ENCODE results near the gene MGMT. TPM values are rescaled to one million over a fixed set of nuclear protein-coding genes. Genes with fewer than 3 reads are reported as not detected.

MGMT gene
- total RNA-seq, 1 experiment from 2014 or later, result 11.5 TPM

GRCh38 chr10:129626796-129627435 is 159.9 kb downstream of the MGMT start:
- H2AFZ ChIP-seq (ENCODE audit: low read depth, low read length, poor library complexity, severe bottlenecking), result no peak overlapping the region
- TF ChIP-seq ATF3 (IDR thresholded peaks at IDR 0.05), result no peak
- no peaks in the 10 kb centered on the region for H4K20me1 ChIP-seq (ENCODE audit: insufficient read depth)
- no peak for DNase-seq (ENCODE audit: low read depth, low spot score)
- H3K27me3 ChIP-seq (ENCODE audit: insufficient read depth, low read length), result no peaks in the 10 kb centered on the region
- H3K79me2 ChIP-seq (ENCODE audit: insufficient read depth, low read length), result no peaks in the 10 kb centered on the region
- intact Hi-C loops (cut with micrococcal nuclease), result no loop called here
- no peak overlapping the region for H3K4me2 ChIP-seq (ENCODE audit: low read length)
- BruUV-seq (replicated peaks), result no TSS peak
- H3K36me3 ChIP-seq (ENCODE audit: control insufficient read depth in 1 of 2, insufficient read depth in 2 of 2, low read length in 2 of 2), result no peaks in the 10 kb centered on the region
- no peaks in the 10 kb centered on the region for H3K9me3 ChIP-seq (ENCODE audit: control insufficient read depth in 1 of 2, insufficient read depth in 1 of 2, low read depth in 1 of 2, low read length in 2 of 2)
- H3K27ac ChIP-seq (ENCODE audit: low read depth, low read length), result no peak overlapping the region
- H3K9ac ChIP-seq (ENCODE audit: low read length), result no peak overlapping the region
- CTCF ChIA-PET, result no interaction called here
- no peak overlapping the region for H3K4me3 ChIP-seq (replicated peaks in 1 of 2; ENCODE audit: low read depth in 1 of 2, low read length in 2 of 2)
- POLR2A ChIA-PET, result no interaction called here
- H3K9me2 ChIP-seq (ENCODE audit: insufficient read depth), result no peaks in the 10 kb centered on the region
- RAD21 ChIA-PET (ENCODE audit: low non-redundant PET in 1 of 2, low total read pairs in 2 of 2, uncharacterized antibody in 2 of 2, unreplicated experiment in 2 of 2), result no interaction called here
- no peak for ATAC-seq
- no peaks in the 10 kb centered on the region for H3K4me1 ChIP-seq (ENCODE audit: control insufficient read depth in 1 of 2, insufficient read depth in 2 of 2, low read length in 2 of 2)

- BruUV-seq (replicated peaks), result no TSS peak
- Histone ChIP-seq H3K9ac (ENCODE audit: low read length) (no peak overlapping the region), H3K4me1 (ENCODE audit: control insufficient read depth in 1 of 2, insufficient read depth in 2 of 2, low read length in 2 of 2) (no peaks in the 10 kb centered on the region), H4K20me1 (ENCODE audit: insufficient read depth) (no peaks in the 10 kb centered on the region), H3K36me3 (ENCODE audit: control insufficient read depth in 1 of 2, insufficient read depth in 2 of 2, low read length in 2 of 2) (no peaks in the 10 kb centered on the region), H3K27me3 (ENCODE audit: insufficient read depth, low read length) (no peaks in the 10 kb centered on the region), H3K4me2 (ENCODE audit: low read length) (no peak overlapping the region), H3K9me3 (ENCODE audit: control insufficient read depth in 1 of 2, insufficient read depth in 1 of 2, low read depth in 1 of 2, low read length in 2 of 2) (no peaks in the 10 kb centered on the region), H3K9me2 (ENCODE audit: insufficient read depth) (no peaks in the 10 kb centered on the region), H2AFZ (ENCODE audit: low read depth, low read length, poor library complexity, severe bottlenecking) (no peak overlapping the region), H3K27ac (ENCODE audit: low read depth, low read length) (no peak overlapping the region), H3K79me2 (ENCODE audit: insufficient read depth, low read length) (no peaks in the 10 kb centered on the region), H3K4me3 (replicated peaks in 1 of 2; ENCODE audit: low read depth in 1 of 2, low read length in 2 of 2) (no peak overlapping the region)
- CTCF ChIA-PET, result no interaction called here
- intact Hi-C loops (cut with micrococcal nuclease), result no loop called here
- DNase-seq (ENCODE audit: low read depth, low spot score) (no peak), ATAC-seq (no peak)
- TF ChIP-seq POLR2AphosphoS5 (IDR thresholded peaks at IDR 0.05; ENCODE audit: low read depth, low read length) (no peak), CEBPB (IDR thresholded peaks at IDR 0.05; ENCODE audit: low read depth) (no peak), YY1 (IDR thresholded peaks at IDR 0.05; ENCODE audit: extremely low read depth, insufficient replicate concordance, low read depth, low read length) (no peak)
- RAD21 ChIA-PET (ENCODE audit: low non-redundant PET in 1 of 2, low total read pairs in 2 of 2, uncharacterized antibody in 2 of 2, unreplicated experiment in 2 of 2), result no interaction called here
- POLR2A ChIA-PET, result no interaction called here
Measured at GRCh38 chr10:129627442-129627841, 160.4 kb downstream of the MGMT start.
